OCI-M2 (cell line): ENCODE measurements around the gene FCN3.
A peak's percentile ranks its signal among the peaks of the same experiment; 100 is the strongest.

Experiments used
- DNase-seq: peaks from one replicate; lab custom pipeline; 2025; ENCODE audit not compliant: unreplicated experiment; lab: John Stamatoyannopoulos, UW

The FCN3 gene

GRCh38 chr1:27380766-27381733 is 6.4 kb upstream of the FCN3 start:
- no peak for DNase-seq

DNA sequence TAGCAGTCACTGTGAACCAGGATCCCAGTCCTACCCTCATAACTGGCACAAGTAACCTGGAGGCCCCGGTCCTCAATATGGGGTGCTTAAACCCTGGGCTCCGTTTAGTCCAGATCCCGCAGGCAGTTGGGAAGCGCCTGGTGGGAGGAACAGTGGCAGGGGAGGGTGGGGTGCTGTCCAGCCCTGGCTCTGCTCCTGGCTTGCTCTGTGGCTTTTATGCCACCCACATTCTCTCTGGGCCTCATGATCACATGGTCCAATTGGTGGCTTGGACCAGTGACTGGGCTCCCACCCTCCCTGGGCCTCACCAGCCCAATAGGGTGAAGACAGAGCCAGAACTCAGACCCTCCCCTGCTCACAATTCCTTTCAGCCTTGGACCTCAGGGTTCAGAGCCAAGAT is 5.6 kb upstream of the FCN3 start:
- DNase-seq, result no peak

DNA sequence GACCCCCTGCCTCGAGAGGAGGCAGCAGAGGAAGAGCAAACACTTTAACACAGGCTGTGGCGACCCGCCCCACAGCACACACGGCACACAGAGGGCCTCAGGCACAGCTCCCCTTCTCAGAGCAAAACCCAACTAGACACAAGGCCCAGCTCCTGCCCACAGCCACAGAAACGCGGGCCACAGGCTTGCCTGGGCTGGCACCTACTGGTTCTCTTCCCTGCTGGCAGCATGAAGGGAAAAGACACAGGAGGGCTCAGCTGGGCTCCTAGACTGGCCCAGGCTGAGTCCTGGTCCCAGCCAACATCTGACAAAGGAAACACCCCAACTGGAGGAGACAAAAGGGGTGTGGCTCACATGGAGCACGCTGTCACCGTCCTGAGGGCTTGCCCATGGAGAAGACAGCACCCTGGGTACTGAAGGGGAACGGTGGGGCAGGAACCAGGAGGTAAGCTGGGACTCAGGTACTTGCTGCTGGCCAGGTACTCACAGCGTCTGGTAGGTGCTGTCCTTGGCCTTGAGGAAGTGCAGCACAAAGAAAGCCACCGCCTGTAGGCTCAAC is 5.0 kb upstream of the FCN3 start:
- DNase-seq, result no peak

GRCh38 chr1:27377760-27378495 is 3.3 kb upstream of the FCN3 start:
- no peak for DNase-seq

DNA sequence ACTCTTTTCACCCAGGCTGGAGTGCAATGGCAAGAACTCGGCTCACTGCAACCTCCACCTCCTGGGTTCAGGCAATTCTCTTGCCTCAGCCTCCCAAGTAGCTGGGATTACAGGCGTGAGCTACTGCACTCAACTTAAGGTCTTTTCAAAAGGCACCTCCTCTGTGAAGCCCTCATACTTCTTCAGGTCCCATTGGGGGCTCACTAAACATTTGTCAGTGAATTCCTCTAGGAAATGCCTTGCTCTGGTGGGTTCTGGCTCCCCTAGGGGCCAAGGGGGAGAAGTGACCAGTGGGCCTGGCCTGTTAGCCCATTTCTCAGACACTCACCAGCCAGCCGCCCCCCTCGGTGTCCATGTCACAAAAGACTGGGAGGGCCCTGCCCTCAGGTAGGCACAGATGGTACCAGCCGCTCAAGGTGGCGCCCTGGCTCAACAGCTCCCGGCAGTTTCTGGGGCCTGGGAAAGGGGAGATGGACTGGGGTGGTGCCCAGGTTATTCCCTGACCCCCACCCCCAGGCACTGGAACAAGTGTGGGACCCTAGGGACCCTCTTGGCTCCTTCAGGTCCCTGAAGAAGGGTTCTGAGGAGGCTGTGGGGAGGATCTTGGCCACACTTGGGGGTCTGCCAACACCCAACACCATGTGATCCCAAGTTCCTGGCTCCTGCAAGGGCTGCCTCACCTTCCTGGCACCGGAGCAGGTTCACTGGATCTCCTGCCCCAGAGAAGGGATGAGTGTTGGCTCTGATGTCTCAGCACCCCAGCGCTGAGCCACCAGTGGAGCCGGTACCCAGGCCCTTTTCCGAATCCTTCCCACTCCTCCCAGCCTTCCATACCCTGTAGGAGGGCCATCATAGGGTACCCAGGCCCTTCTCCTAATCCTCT is 1.6 kb downstream of the FCN3 start:
- DNase-seq, result no peak

- no peak for DNase-seq
Observed at GRCh38 chr1:27372022-27372807, 2.4 kb downstream of the FCN3 start.

GRCh38 chr1:27368869-27369582 is 5.6 kb downstream of the FCN3 start:
- DNase-seq, result no peak

DNA sequence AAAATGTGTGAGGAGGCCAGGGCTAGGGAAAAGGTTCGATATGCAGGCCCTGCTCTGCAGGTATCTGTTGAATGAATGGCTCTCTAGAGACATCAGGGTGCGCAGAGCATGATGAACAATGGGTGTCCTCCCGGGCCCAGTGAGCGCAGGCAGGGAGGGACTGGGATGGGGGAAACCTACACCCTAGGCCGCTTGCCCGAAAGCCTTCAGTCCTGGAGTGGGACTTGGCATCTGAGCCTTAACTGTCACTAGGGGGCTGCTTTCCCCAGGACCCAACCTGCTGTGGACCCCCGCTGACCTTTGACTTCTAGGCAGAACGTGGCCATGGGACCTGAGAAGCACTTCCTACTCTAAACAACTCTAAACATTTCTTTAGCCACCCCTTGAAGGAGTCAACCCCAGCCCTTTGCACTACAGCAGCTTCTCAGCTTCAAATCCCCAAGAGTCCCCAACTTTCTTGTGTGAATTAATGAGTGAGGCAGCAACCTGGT is 7.4 kb downstream of the FCN3 start:
- no peak for DNase-seq

DNA sequence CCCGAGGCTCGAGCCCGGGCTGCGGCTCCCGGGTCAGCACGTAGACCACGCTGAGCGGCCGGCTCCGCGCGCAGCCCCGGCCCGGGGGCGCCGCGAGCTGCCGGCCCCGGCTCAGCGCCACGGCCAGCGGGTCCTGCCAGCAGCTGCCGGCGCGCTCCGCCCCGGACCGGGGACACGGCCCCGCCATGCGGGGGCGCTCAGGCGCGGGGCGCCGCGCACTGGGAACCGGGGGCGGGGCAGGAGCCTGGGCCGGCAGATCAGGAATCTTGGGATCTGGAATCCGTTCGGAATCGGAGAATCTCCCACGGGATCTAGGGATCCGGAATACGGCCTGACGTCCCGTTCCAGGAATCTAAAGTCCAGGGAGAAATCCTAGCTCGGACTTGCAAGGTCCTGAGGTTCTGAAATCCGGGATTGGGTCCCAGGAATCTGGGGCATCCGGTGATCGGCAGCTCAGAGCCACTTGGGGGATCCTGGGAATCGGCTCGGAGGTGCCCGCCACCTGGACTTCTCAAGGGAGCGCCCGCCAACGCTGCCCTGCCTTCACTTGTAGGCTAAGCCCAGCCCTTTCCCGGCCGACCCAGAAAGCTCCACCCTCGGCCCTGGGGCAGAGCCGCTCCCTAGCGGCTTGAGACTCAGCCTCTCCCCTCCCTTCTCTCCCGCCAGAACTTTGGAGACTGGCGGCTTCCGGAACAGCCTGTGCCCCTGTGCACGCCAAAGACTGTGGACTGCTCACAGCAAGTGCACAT is 8.0 kb downstream of the FCN3 start, which contains the start of gene MAP3K6:
Gene MAP3K6 (minus strand): TSS at position 551 of the 749 bp plus-strand sequence. CDS start 364 bp downstream, at position 187.
- DNase-seq, result no peak

DNA sequence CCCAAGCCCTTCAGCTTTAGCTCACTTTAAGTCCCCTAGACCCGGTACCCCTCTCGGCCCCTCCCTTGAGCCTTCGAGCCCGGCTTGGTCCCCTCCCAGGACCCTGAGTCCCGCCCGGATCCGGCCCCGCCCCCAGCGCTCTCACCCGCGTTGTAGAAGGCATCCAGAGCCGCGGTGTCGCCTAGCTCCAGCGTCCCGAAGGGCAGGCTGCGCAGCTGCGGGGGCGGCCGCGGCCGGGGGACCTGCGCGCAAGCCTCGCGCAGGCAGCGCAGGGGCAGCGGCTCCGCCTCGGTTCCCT is 8.6 kb downstream of the FCN3 start:
- DNase-seq, result no peak

DNA sequence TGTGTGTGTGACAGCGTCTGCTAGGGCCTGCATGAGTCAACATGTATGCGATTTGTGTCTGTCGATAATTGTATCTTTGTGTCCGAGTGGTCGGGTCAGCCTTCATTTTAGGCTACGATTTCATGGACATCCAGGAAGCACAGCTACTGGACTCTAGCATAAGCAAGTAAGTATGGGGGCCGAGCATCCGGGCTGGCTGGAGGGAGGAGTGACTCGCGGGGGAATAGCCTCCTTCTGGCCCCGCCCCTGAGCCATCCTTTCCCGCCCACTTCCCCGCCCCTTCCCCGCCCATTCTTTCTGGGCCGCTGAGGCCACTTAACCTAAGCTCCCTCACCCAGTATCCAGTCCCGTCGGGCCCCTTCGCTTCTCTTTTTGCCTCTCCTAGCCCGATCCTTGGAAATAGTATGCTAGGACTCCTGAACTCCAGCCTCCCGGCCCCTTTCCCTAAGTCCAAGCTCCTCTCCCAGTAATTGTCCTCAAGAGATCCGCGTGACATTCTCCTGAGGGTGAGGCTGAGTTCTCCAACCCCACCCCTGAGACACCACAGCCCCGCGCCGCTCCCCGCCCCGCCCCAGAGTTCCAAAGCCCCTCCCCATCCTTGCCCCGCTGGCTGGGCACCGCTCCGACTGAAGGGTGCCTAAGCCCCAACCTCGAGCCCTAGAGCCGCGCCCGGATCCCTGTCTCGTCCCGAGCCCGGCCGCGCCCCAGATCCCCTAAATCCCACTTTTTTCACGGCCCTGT is 9.1 kb downstream of the FCN3 start:
- peak; percentile 80 for DNase-seq

DNA sequence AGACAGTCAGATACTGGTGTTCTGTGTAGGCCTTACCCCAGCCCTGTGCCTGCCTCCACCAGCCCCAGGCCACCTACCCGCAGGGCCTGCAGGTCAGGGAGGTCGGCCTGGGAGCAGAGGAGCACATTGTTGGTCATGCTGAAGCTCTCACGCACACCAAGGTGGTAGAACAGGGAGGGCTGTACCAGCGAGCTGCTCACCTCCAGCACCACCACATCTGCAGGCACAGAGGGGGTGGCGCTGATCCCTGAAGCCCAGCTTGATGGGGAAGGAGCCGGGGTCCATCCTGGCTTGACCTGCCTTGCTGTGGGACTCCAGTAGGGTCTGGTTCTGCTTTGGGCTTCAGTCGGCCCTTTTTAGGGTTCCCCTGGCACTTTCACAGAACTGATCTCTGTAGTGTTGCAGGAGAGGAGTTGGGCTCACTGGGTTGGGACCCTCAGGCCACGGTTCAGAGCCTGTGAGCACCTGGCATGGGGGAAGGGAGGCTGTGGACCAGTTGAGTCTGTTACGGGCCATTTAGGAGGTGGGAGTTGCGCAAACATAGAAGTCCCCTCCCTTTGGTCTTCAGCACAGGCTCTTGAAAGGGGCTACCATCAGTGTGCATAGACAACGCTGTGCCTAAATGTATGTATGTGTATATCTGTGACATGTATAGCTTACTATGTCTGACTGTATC is 9.8 kb downstream of the FCN3 start:
- no peak for DNase-seq

- no peak for DNase-seq
Observed at GRCh38 chr1:27363766-27364695, 10.6 kb downstream of the FCN3 start.

GRCh38 chr1:27361553-27361952 is 13.1 kb downstream of the FCN3 start:
- no peak for DNase-seq

GRCh38 chr1:27361044-27361402 is 13.6 kb downstream of the FCN3 start:
- no peak for DNase-seq
